ENCODE results near the gene SCN4B. TPM values are rescaled to one million over a fixed set of nuclear protein-coding genes. Genes with fewer than 3 reads are reported as not detected.
A peak's percentile ranks its signal among the peaks of the same experiment; 100 is the strongest.

SCN4B gene
- total and polyA plus RNA-seq, 2 donors (not counting 1 experiment from before 2014, with no cell fraction given): 1.5 to 10.4 TPM

DNA sequence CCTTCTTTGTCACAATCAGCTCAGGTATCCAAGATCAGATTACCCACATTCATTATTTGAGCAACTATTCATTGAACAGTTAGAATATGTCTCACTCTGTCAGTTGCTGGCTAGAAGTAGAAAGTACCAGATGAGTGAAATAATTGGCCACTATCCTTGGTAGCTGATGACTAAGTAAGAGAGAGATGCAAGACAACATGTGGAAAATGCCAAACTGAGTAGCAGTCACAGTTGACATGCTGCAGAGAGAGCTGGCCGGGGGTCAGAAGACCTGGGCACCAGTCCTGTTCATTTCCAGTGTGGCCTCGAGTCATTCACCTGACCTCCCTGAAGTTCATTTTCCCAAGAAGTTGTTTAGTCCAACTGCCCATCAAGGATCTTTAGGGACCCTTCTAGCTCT is 43.4 kb downstream of the SCN4B start:
- H3K4me2 ChIP-seq (ENCODE audit: extremely low read depth, insufficient read depth, low read length): no peak overlapping the region
- no peak overlapping the region for H3K27ac ChIP-seq (ENCODE audit: insufficient read depth, low read length)
- H3K27me3 ChIP-seq (ENCODE audit: control insufficient read depth, insufficient read depth, low read length): no peaks in the 10 kb centered on the region
- H3K4me3 ChIP-seq (replicated peaks in 1 of 4; ENCODE audit: control extremely low read depth in 1 of 4, insufficient read depth in 1 of 4, low read depth in 3 of 4, low read length in 4 of 4): no peak overlapping the region
- H3K9ac ChIP-seq (ENCODE audit: insufficient read depth, low read length): no peak overlapping the region
- no peaks in the 10 kb centered on the region for H3K36me3 ChIP-seq (ENCODE audit: control insufficient read depth, insufficient read depth, low read length)
- TF ChIP-seq EZH2 (IDR thresholded peaks at IDR 0.05; ENCODE audit: low read length, missing control alignments): no peak
- TF ChIP-seq CTCF (conservative IDR thresholded peaks at IDR 0.05 in 1 of 2, IDR thresholded peaks at IDR 0.05 in 1 of 2; ENCODE audit: low read depth in 1 of 2, low read length in 2 of 2): no peak
- H3K79me2 ChIP-seq (ENCODE audit: control insufficient read depth, insufficient read depth, low read length): no peaks in the 10 kb centered on the region
- peak in 1 of 2 donors; percentile 36 for DNase-seq (ENCODE audit: low read depth in 2 of 2)
- H3K9me3 ChIP-seq (ENCODE audit: control insufficient read depth, insufficient read depth, low read depth, low read length): no peaks in the 10 kb centered on the region
- H4K20me1 ChIP-seq (ENCODE audit: control insufficient read depth, extremely low read depth, insufficient read depth, low read length): no peaks in the 10 kb centered on the region
- H3K4me1 ChIP-seq (ENCODE audit: control insufficient read depth, extremely low read depth, insufficient read depth, low read length): no peaks in the 10 kb centered on the region
- no peak overlapping the region for H2AFZ ChIP-seq (ENCODE audit: low read length)

GRCh38 chr11:118108513-118108912 is 44.1 kb downstream of the SCN4B start:
- Histone ChIP-seq H3K4me2 (ENCODE audit: extremely low read depth, insufficient read depth, low read length) (no peak overlapping the region), H3K79me2 (ENCODE audit: control insufficient read depth, insufficient read depth, low read length) (no peaks in the 10 kb centered on the region), H3K27ac (ENCODE audit: insufficient read depth, low read length) (no peak overlapping the region), H3K4me3 (replicated peaks in 1 of 4; ENCODE audit: control extremely low read depth in 1 of 4, insufficient read depth in 1 of 4, low read depth in 3 of 4, low read length in 4 of 4) (no peak overlapping the region), H3K9ac (ENCODE audit: insufficient read depth, low read length) (no peak overlapping the region), H4K20me1 (ENCODE audit: control insufficient read depth, extremely low read depth, insufficient read depth, low read length) (no peaks in the 10 kb centered on the region), H3K9me3 (ENCODE audit: control insufficient read depth, insufficient read depth, low read depth, low read length) (no peaks in the 10 kb centered on the region), H2AFZ (ENCODE audit: low read length) (no peak overlapping the region), H3K36me3 (ENCODE audit: control insufficient read depth, insufficient read depth, low read length) (no peaks in the 10 kb centered on the region), H3K27me3 (ENCODE audit: control insufficient read depth, insufficient read depth, low read length) (no peaks in the 10 kb centered on the region), H3K4me1 (ENCODE audit: control insufficient read depth, extremely low read depth, insufficient read depth, low read length) (no peaks in the 10 kb centered on the region)
- no peak for DNase-seq (ENCODE audit: low read depth in 2 of 2)
- TF ChIP-seq EZH2 (IDR thresholded peaks at IDR 0.05; ENCODE audit: low read length, missing control alignments) (no peak), CTCF (conservative IDR thresholded peaks at IDR 0.05 in 1 of 2, IDR thresholded peaks at IDR 0.05 in 1 of 2; ENCODE audit: low read depth in 1 of 2, low read length in 2 of 2) (no peak)

DNA sequence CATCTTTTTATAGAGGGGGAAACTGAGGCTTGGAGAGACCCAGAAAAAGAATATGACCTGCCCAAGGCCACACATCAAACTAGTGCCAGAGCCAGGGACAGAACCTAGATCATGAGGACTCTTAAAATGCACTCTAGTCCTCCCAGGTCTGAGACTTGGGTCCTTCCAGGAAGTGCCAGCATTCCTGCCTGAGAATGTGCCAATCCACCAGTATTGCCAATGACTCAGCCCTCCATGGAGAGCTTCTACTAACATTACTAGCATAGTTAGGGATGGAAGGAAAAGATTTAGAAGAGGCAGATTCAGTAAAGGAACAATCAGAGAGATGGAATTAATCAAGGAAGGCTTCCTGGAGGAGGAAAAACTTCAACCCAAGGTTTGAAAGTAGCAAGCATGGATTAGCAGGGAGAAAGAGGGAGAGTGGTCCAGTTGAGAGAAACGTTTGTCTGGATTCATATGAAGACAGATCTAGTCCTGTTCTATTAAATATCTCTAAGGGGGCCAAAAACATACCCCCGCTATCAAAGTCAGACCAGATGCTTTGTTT is 45.8 kb downstream of the SCN4B start:
- H3K4me1 ChIP-seq (ENCODE audit: control insufficient read depth, extremely low read depth, insufficient read depth, low read length): no peaks in the 10 kb centered on the region
- no peaks in the 10 kb centered on the region for H3K36me3 ChIP-seq (ENCODE audit: control insufficient read depth, insufficient read depth, low read length)
- DNase-seq (ENCODE audit: low read depth in 2 of 2): peak in 1 of 2 donors; percentile 17
- H3K9ac ChIP-seq (ENCODE audit: insufficient read depth, low read length): no peak overlapping the region
- no peak overlapping the region for H3K27ac ChIP-seq (ENCODE audit: insufficient read depth, low read length)
- H3K4me2 ChIP-seq (ENCODE audit: extremely low read depth, insufficient read depth, low read length): no peak overlapping the region
- no peak overlapping the region for H3K4me3 ChIP-seq (replicated peaks in 1 of 4; ENCODE audit: control extremely low read depth in 1 of 4, insufficient read depth in 1 of 4, low read depth in 3 of 4, low read length in 4 of 4)
- no peaks in the 10 kb centered on the region for H3K79me2 ChIP-seq (ENCODE audit: control insufficient read depth, insufficient read depth, low read length)
- TF ChIP-seq CTCF (conservative IDR thresholded peaks at IDR 0.05 in 1 of 2, IDR thresholded peaks at IDR 0.05 in 1 of 2; ENCODE audit: low read depth in 1 of 2, low read length in 2 of 2): no peak
- no peak for TF ChIP-seq EZH2 (IDR thresholded peaks at IDR 0.05; ENCODE audit: low read length, missing control alignments)
- no peaks in the 10 kb centered on the region for H3K9me3 ChIP-seq (ENCODE audit: control insufficient read depth, insufficient read depth, low read depth, low read length)
- H3K27me3 ChIP-seq (ENCODE audit: control insufficient read depth, insufficient read depth, low read length): no peaks in the 10 kb centered on the region
- H4K20me1 ChIP-seq (ENCODE audit: control insufficient read depth, extremely low read depth, insufficient read depth, low read length): no peaks in the 10 kb centered on the region
- no peak overlapping the region for H2AFZ ChIP-seq (ENCODE audit: low read length)

Data from fibroblast of lung (primary cell).